ENCODE data around the gene BNC2. TPM values are rescaled to one million over a fixed set of nuclear protein-coding genes. Genes with fewer than 3 reads are reported as not detected.

Gene BNC2
- polyA plus RNA-seq, 4 donors, result 0.81 to 11.1 (median 1.3) TPM; not detected in 1

GRCh38 chr9:16708656-16709435 is 161.6 kb downstream of the BNC2 start:
- FAIRE-seq, result no peak
- Histone ChIP-seq H3K9me3 (ENCODE audit: control insufficient read depth in 2 of 2, insufficient read depth in 1 of 2, low read depth in 1 of 2, low read length in 1 of 2) (no peaks in the 10 kb centered on the region), H3K36me3 (ENCODE audit: control insufficient read depth in 3 of 3, insufficient read depth in 2 of 3, low read depth in 1 of 3, low read length in 3 of 3) (no peaks in the 10 kb centered on the region), H3K4me1 (ENCODE audit: control insufficient read depth in 3 of 3, insufficient read depth in 2 of 3, low read depth in 1 of 3, low read length in 2 of 3) (peaks cover 0 to 4% (median 0%) of the 10 kb centered on the region in 3 donors), H3K27ac (ENCODE audit: low read depth in 1 of 3, low read length in 2 of 3) (no peak overlapping the region), H3K4me3 (ENCODE audit: low read depth in 1 of 3, low read length in 3 of 3) (no peak overlapping the region), H3K27me3 (ENCODE audit: control insufficient read depth in 3 of 3, insufficient read depth in 3 of 3, low read length in 3 of 3) (peaks cover 0 to 4% (median 0%) of the 10 kb centered on the region in 3 donors)
- 59 to 66% (median 62%) methylated on average over 13 of the region's 13 CpGs for WGBS, 3 donors
- DNase-seq, result no peak

- H3K36me3 ChIP-seq (ENCODE audit: control insufficient read depth in 3 of 3, insufficient read depth in 2 of 3, low read depth in 1 of 3, low read length in 3 of 3), result no peaks in the 10 kb centered on the region
- FAIRE-seq, result no peak
- H3K27ac ChIP-seq (ENCODE audit: low read depth in 1 of 3, low read length in 2 of 3), result peak overlapping the region in 2 of 3 donors; percentile 65 to 92
- peak in 1 of 2 donors; percentile 49 for DNase-seq
- 40 to 63% (median 49%) methylated on average over 9 of the region's 9 CpGs for WGBS, 3 donors
- H3K9me3 ChIP-seq (ENCODE audit: control insufficient read depth in 2 of 2, insufficient read depth in 1 of 2, low read depth in 1 of 2, low read length in 1 of 2), result no peaks in the 10 kb centered on the region
- H3K4me3 ChIP-seq (ENCODE audit: low read depth in 1 of 3, low read length in 3 of 3), result no peak overlapping the region
- H3K4me1 ChIP-seq (ENCODE audit: control insufficient read depth in 3 of 3, insufficient read depth in 2 of 3, low read depth in 1 of 3, low read length in 2 of 3), result peaks cover 0 to 4% (median 0%) of the 10 kb centered on the region in 3 donors
- H3K27me3 ChIP-seq (ENCODE audit: control insufficient read depth in 3 of 3, insufficient read depth in 3 of 3, low read length in 3 of 3), result peaks cover 0 to 4% (median 0%) of the 10 kb centered on the region in 3 donors
These were observed 165.3 kb downstream of the BNC2 start for GRCh38 chr9:16705111-16705604.

GRCh38 chr9:16704116-16705110 is 166.1 kb downstream of the BNC2 start:
- Histone ChIP-seq H3K27me3 (ENCODE audit: control insufficient read depth in 3 of 3, insufficient read depth in 3 of 3, low read length in 3 of 3) (peaks cover 0 to 4% (median 0%) of the 10 kb centered on the region in 3 donors), H3K4me3 (ENCODE audit: low read depth in 1 of 3, low read length in 3 of 3) (no peak overlapping the region), H3K36me3 (ENCODE audit: control insufficient read depth in 3 of 3, insufficient read depth in 2 of 3, low read depth in 1 of 3, low read length in 3 of 3) (no peaks in the 10 kb centered on the region), H3K27ac (ENCODE audit: low read depth in 1 of 3, low read length in 2 of 3) (peak overlapping the region; percentile 8 to 92 (median 65)), H3K4me1 (ENCODE audit: control insufficient read depth in 3 of 3, insufficient read depth in 2 of 3, low read depth in 1 of 3, low read length in 2 of 3) (peaks cover 0 to 4% (median 0%) of the 10 kb centered on the region in 3 donors), H3K9me3 (ENCODE audit: control insufficient read depth in 2 of 2, insufficient read depth in 1 of 2, low read depth in 1 of 2, low read length in 1 of 2) (no peaks in the 10 kb centered on the region)
- 44 to 52% (median 47%) methylated on average over 12 of the region's 12 CpGs for whole genome bisulfite sequencing, 3 donors
- DNase-seq, result peak in 1 of 2 donors; percentile 22
- no peak for FAIRE-seq

GRCh38 chr9:16701347-16701746 is 169.1 kb downstream of the BNC2 start:
- 12 to 47% (median 26%) methylated on average over 2 of the region's 2 CpGs for WGBS, 3 donors
- Histone ChIP-seq H3K27ac (ENCODE audit: low read depth in 1 of 3, low read length in 2 of 3) (no peak overlapping the region), H3K27me3 (ENCODE audit: control insufficient read depth in 3 of 3, insufficient read depth in 3 of 3, low read length in 3 of 3) (no peaks in the 10 kb centered on the region)

GRCh38 chr9:16693616-16694015 is 176.9 kb downstream of the BNC2 start:
- WGBS, 3 donors, result 66 to 76% (median 73%) methylated on average over 3 of the region's 3 CpGs
- H3K9me3 ChIP-seq (ENCODE audit: control insufficient read depth in 2 of 2, insufficient read depth in 1 of 2, low read depth in 1 of 2, low read length in 1 of 2), result no peaks in the 10 kb centered on the region
- no peaks in the 10 kb centered on the region for H3K27me3 ChIP-seq (ENCODE audit: control insufficient read depth in 3 of 3, insufficient read depth in 3 of 3, low read length in 3 of 3)
- no peak overlapping the region for H3K27ac ChIP-seq (ENCODE audit: low read depth in 1 of 3, low read length in 2 of 3)
- no peaks in the 10 kb centered on the region for H3K36me3 ChIP-seq (ENCODE audit: control insufficient read depth in 3 of 3, insufficient read depth in 2 of 3, low read depth in 1 of 3, low read length in 3 of 3)
- no peak for FAIRE-seq
- no peak overlapping the region for H3K4me3 ChIP-seq (ENCODE audit: low read depth in 1 of 3, low read length in 3 of 3)
- H3K4me1 ChIP-seq (ENCODE audit: control insufficient read depth in 3 of 3, insufficient read depth in 2 of 3, low read depth in 1 of 3, low read length in 2 of 3), result no peaks in the 10 kb centered on the region
- DNase-seq, result no peak

More at GRCh38 chr9:16701347-16701746, 169.1 kb downstream of the BNC2 start:
- no peaks in the 10 kb centered on the region for H3K9me3 ChIP-seq (ENCODE audit: control insufficient read depth in 2 of 2, insufficient read depth in 1 of 2, low read depth in 1 of 2, low read length in 1 of 2)
- no peak for FAIRE-seq
- no peak for DNase-seq
- no peak overlapping the region for H3K4me3 ChIP-seq (ENCODE audit: low read depth in 1 of 3, low read length in 3 of 3)
- no peaks in the 10 kb centered on the region for H3K36me3 ChIP-seq (ENCODE audit: control insufficient read depth in 3 of 3, insufficient read depth in 2 of 3, low read depth in 1 of 3, low read length in 3 of 3)
- peaks cover 0 to 4% (median 0%) of the 10 kb centered on the region in 3 donors for H3K4me1 ChIP-seq (ENCODE audit: control insufficient read depth in 3 of 3, insufficient read depth in 2 of 3, low read depth in 1 of 3, low read length in 2 of 3)

- Histone ChIP-seq H3K4me3 (ENCODE audit: low read depth in 1 of 3, low read length in 3 of 3) (no peak overlapping the region), H3K9me3 (ENCODE audit: control insufficient read depth in 2 of 2, insufficient read depth in 1 of 2, low read depth in 1 of 2, low read length in 1 of 2) (no peaks in the 10 kb centered on the region), H3K4me1 (ENCODE audit: control insufficient read depth in 3 of 3, insufficient read depth in 2 of 3, low read depth in 1 of 3, low read length in 2 of 3) (no peaks in the 10 kb centered on the region), H3K27me3 (ENCODE audit: control insufficient read depth in 3 of 3, insufficient read depth in 3 of 3, low read length in 3 of 3) (no peaks in the 10 kb centered on the region), H3K27ac (ENCODE audit: low read depth in 1 of 3, low read length in 2 of 3) (no peak overlapping the region), H3K36me3 (ENCODE audit: control insufficient read depth in 3 of 3, insufficient read depth in 2 of 3, low read depth in 1 of 3, low read length in 3 of 3) (no peaks in the 10 kb centered on the region)
- no peak for FAIRE-seq
- DNase-seq, result no peak
- WGBS, 3 donors, result 74 to 88% (median 79%) methylated on average over 2 of the region's 2 CpGs
These were observed 179.8 kb downstream of the BNC2 start for GRCh38 chr9:16690628-16691027.

- Histone ChIP-seq H3K36me3 (ENCODE audit: control insufficient read depth in 3 of 3, insufficient read depth in 2 of 3, low read depth in 1 of 3, low read length in 3 of 3) (no peaks in the 10 kb centered on the region), H3K27ac (ENCODE audit: low read depth in 1 of 3, low read length in 2 of 3) (no peak overlapping the region), H3K4me3 (ENCODE audit: low read depth in 1 of 3, low read length in 3 of 3) (no peak overlapping the region), H3K9me3 (ENCODE audit: control insufficient read depth in 2 of 2, insufficient read depth in 1 of 2, low read depth in 1 of 2, low read length in 1 of 2) (no peaks in the 10 kb centered on the region), H3K27me3 (ENCODE audit: control insufficient read depth in 3 of 3, insufficient read depth in 3 of 3, low read length in 3 of 3) (no peaks in the 10 kb centered on the region), H3K4me1 (ENCODE audit: control insufficient read depth in 3 of 3, insufficient read depth in 2 of 3, low read depth in 1 of 3, low read length in 2 of 3) (no peaks in the 10 kb centered on the region)
- DNase-seq, result no peak
- FAIRE-seq, result no peak
- 36 to 52% (median 44%) methylated on average over 2 of the region's 2 CpGs for WGBS, 3 donors
These were observed 180.3 kb downstream of the BNC2 start for GRCh38 chr9:16690205-16690604.

GRCh38 chr9:16689351-16689938 is 181.0 kb downstream of the BNC2 start:
- DNase-seq, result no peak
- no peak for FAIRE-seq
- Histone ChIP-seq H3K4me1 (ENCODE audit: control insufficient read depth in 3 of 3, insufficient read depth in 2 of 3, low read depth in 1 of 3, low read length in 2 of 3) (no peaks in the 10 kb centered on the region), H3K27me3 (ENCODE audit: control insufficient read depth in 3 of 3, insufficient read depth in 3 of 3, low read length in 3 of 3) (no peaks in the 10 kb centered on the region), H3K27ac (ENCODE audit: low read depth in 1 of 3, low read length in 2 of 3) (no peak overlapping the region), H3K36me3 (ENCODE audit: control insufficient read depth in 3 of 3, insufficient read depth in 2 of 3, low read depth in 1 of 3, low read length in 3 of 3) (no peaks in the 10 kb centered on the region), H3K4me3 (ENCODE audit: low read depth in 1 of 3, low read length in 3 of 3) (no peak overlapping the region), H3K9me3 (ENCODE audit: control insufficient read depth in 2 of 2, insufficient read depth in 1 of 2, low read depth in 1 of 2, low read length in 1 of 2) (no peaks in the 10 kb centered on the region)
- 62 to 74% (median 68%) methylated on average over 5 of the region's 5 CpGs for WGBS, 3 donors
